ENCODE results near the gene IL6R.

GRCh38 chr1:154490317-154490716, 85.2 kb downstream of the IL6R start:
- TF ChIP-seq CTCF (IDR thresholded peaks at IDR 0.05; ENCODE audit: poor library complexity) (no peak), EZH2 (IDR thresholded peaks at IDR 0.05; ENCODE audit: borderline replicate concordance) (no peak), EZH2phosphoT487 (IDR thresholded peaks at IDR 0.05; ENCODE audit: low read depth, severe bottlenecking, unreplicated experiment) (no peak)
